H1 (cell line): Measurements from ENCODE around the gene F11R. TPM values are rescaled to one million over a fixed set of nuclear protein-coding genes. Genes with fewer than 3 reads are reported as not detected.

Source experiments
- CTCF ChIA-PET: fragments of 300-600 bp; sonication (Branson Sonifier 250); formaldehyde crosslinking; loops from one replicate; lab custom pipeline; 2021; ENCODE audit not compliant: partially characterized antibody; lab: Charles Lee
- POLR2A ChIA-PET: fragments of 300-600 bp; sonication (Branson Sonifier 250); formaldehyde crosslinking; loops from one replicate; lab custom pipeline; 2021; ENCODE audit warnings: inconsistent platforms; ENCODE audit not compliant: partially characterized antibody; lab: Charles Lee
- DNase-seq, 2 experiments: peaks; one replicate each; pipeline versions ENCODE4 v3.0.0 to v3.0.0-alpha.2; 2010 to 2022; ENCODE audit warnings: low spot score in 2 of 2, low read depth in 1 of 2, mixed read lengths in 1 of 2
- FAIRE-seq: peaks from 2 replicates; lab custom pipeline; 2011; peaks lifted over from hg19 to GRCh38; lab: Jason Lieb, UNC
- H2AFZ ChIP-seq: 2 replicates; pipeline ENCODE4 v1.8.1; 2012; ENCODE audit warnings: low read length, inconsistent platforms
- H2AK5ac ChIP-seq: 2 replicates; pipeline ENCODE4 v1.6.1; 2013; ENCODE audit warnings: low read depth, low read length
- H2BK120ac ChIP-seq: replicated peaks from 2 replicates; pipeline ENCODE3; 2013; ENCODE audit warnings: low read depth, low read length, inconsistent platforms
- H2BK12ac ChIP-seq: 2 replicates; pipeline ENCODE4 v1.6.1; 2013; ENCODE audit warnings: low read depth, low read length
- H2BK15ac ChIP-seq: 2 replicates; pipeline ENCODE4 v1.6.1; 2013; ENCODE audit warnings: low read length
- H2BK20ac ChIP-seq: 2 replicates; pipeline ENCODE4 v1.6.1; 2013; ENCODE audit warnings: low read length
- H2BK5ac ChIP-seq: 2 replicates; pipeline ENCODE4 v1.6.1; 2013; ENCODE audit warnings: low read depth, low read length
- H3K14ac ChIP-seq: 2 replicates; pipeline ENCODE4 v1.6.1; 2013; ENCODE audit warnings: inconsistent platforms; ENCODE audit not compliant: insufficient read length
- H3K18ac ChIP-seq: 2 replicates; pipeline ENCODE4 v1.6.1; 2013; ENCODE audit warnings: low read length; ENCODE audit errors: extremely low read depth
- H3K23ac ChIP-seq: 2 replicates; pipeline ENCODE4 v1.6.1; 2013; ENCODE audit warnings: inconsistent platforms; ENCODE audit not compliant: insufficient read length
- H3K23me2 ChIP-seq: 2 replicates; pipeline ENCODE4 v1.6.1; 2013; ENCODE audit warnings: low read depth, low read length
- H3K27ac ChIP-seq: 2 replicates; pipeline ENCODE4 v1.6.1; 2011; ENCODE audit warnings: low read depth, low read length, inconsistent platforms
- H3K27me3 ChIP-seq, 4 experiments: replicated peaks in 1 of 4; 1 replicate in 1 of 4; 2 replicates in 3 of 4; pipeline versions ENCODE4 v1.6.1 to v1.8.1; 2011 to 2013; ENCODE audit warnings: low read length in 3 of 4, mild to moderate bottlenecking in 3 of 4, inconsistent platforms in 2 of 4, mixed read lengths in 2 of 4, moderate library complexity in 1 of 4; ENCODE audit not compliant: control insufficient read depth in 3 of 4, insufficient read depth in 3 of 4; ENCODE audit errors: extremely low read depth in 1 of 4
- H3K36me3 ChIP-seq, 4 experiments: 2 replicates each; pipeline versions ENCODE4 v1.6.1 to v1.8.1; 2011 to 2013; ENCODE audit warnings: mild to moderate bottlenecking in 4 of 4, low read length in 3 of 4, moderate library complexity in 2 of 4, control low read depth in 1 of 4, inconsistent platforms in 1 of 4; ENCODE audit not compliant: insufficient read depth in 4 of 4, control insufficient read depth in 2 of 4
- H3K4ac ChIP-seq: replicated peaks from 2 replicates; pipeline ENCODE3; 2013; ENCODE audit warnings: low read length, low read depth, mixed read lengths, inconsistent platforms; ENCODE audit not compliant: insufficient read length
- H3K4me1 ChIP-seq, 4 experiments: replicated peaks in 1 of 4; 1 replicate in 1 of 4; 2 replicates in 3 of 4; pipeline versions ENCODE4 v1.6.1 to v1.8.1; 2011 to 2013; ENCODE audit warnings: low read length in 3 of 4, inconsistent platforms in 2 of 4, mixed read lengths in 1 of 4; ENCODE audit not compliant: insufficient read depth in 4 of 4, control insufficient read depth in 3 of 4
- H3K4me2 ChIP-seq, 2 experiments: 2 replicates each; pipeline versions ENCODE4 v1.6.1 to v1.8.1; 2011 to 2013; ENCODE audit warnings: low read depth in 2 of 2, low read length in 2 of 2, control low read depth in 1 of 2, inconsistent platforms in 1 of 2, mild to moderate bottlenecking in 1 of 2; ENCODE audit not compliant: insufficient read depth in 1 of 2
- H3K4me3 ChIP-seq, 4 experiments: fragments of 200-600, 300-600 bp in 1 of 4; sonication (generic), shearing (Covaris generic), sonication (Bioruptor Twin) in 1 of 4; 2 replicates each; pipeline versions ENCODE4 v1.5.1 to v1.8.1; 2011 to 2016; ENCODE audit warnings: low read length in 4 of 4, low read depth in 3 of 4, control low read depth in 2 of 4, inconsistent platforms in 2 of 4, mild to moderate bottlenecking in 2 of 4, mixed read lengths in 1 of 4, moderate library complexity in 1 of 4; ENCODE audit not compliant: insufficient read depth in 2 of 4; ENCODE audit errors: extremely low read depth in 1 of 4
- H3K56ac ChIP-seq: replicated peaks from 2 replicates; pipeline ENCODE3; 2013; ENCODE audit warnings: low read depth, mild to moderate bottlenecking, mixed read lengths, low read length, inconsistent platforms; ENCODE audit not compliant: insufficient read length
- H3K79me1 ChIP-seq: 2 replicates; pipeline ENCODE4 v1.6.1; 2013; ENCODE audit warnings: low read depth, low read length, control low read depth
- H3K79me2 ChIP-seq, 2 experiments: 2 replicates each; pipeline versions ENCODE4 v1.6.1 to v1.8.1; 2012 to 2013; ENCODE audit warnings: low read length in 2 of 2, mild to moderate bottlenecking in 2 of 2, inconsistent platforms in 1 of 2; ENCODE audit not compliant: insufficient read depth in 2 of 2, control insufficient read depth in 1 of 2
- H3K9ac ChIP-seq, 4 experiments: replicated peaks in 1 of 4; 1 replicate in 1 of 4; 2 replicates in 3 of 4; pipeline versions ENCODE4 v1.6.1 to v1.8.1; 2011 to 2013; ENCODE audit warnings: low read depth in 3 of 4, low read length in 3 of 4, control low read depth in 2 of 4, mild to moderate bottlenecking in 2 of 4, moderate library complexity in 2 of 4, inconsistent platforms in 1 of 4; ENCODE audit errors: extremely low read depth in 1 of 4
- H3K9me3 ChIP-seq, 2 experiments: 2 replicates each; pipeline versions ENCODE4 v1.6.1 to v1.8.1; 2012 to 2013; ENCODE audit warnings: mild to moderate bottlenecking in 2 of 2, moderate library complexity in 2 of 2, control low read depth in 1 of 2, inconsistent platforms in 1 of 2, low read depth in 1 of 2, low read length in 1 of 2, mixed read lengths in 1 of 2; ENCODE audit not compliant: insufficient read depth in 2 of 2
- H4K20me1 ChIP-seq, 2 experiments: replicated peaks in 1 of 2; 2 replicates each; pipeline versions ENCODE3 to v1.8.1; 2011 to 2013; ENCODE audit warnings: inconsistent platforms in 2 of 2, low read length in 2 of 2, mild to moderate bottlenecking in 1 of 2; ENCODE audit not compliant: insufficient read depth in 2 of 2, control insufficient read depth in 1 of 2
- H4K5ac ChIP-seq: 2 replicates; pipeline ENCODE4 v1.6.1; 2013; ENCODE audit warnings: low read length, low read depth, mixed read lengths, inconsistent platforms; ENCODE audit not compliant: insufficient read length
- H4K8ac ChIP-seq: 2 replicates; pipeline ENCODE4 v1.8.0; 2013; ENCODE audit warnings: mild to moderate bottlenecking, moderate library complexity, low read length, inconsistent platforms; ENCODE audit not compliant: insufficient read depth; ENCODE audit errors: extremely low read depth
- H4K91ac ChIP-seq: replicated peaks from 2 replicates; pipeline ENCODE3; 2013; ENCODE audit warnings: low read length, mixed read lengths, inconsistent platforms; ENCODE audit not compliant: insufficient read length
- ASH2L ChIP-seq: fragments of 200-600, 300-600 bp; sonication (generic); IDR thresholded peaks from one replicate; pipeline ENCODE4 v1.7.1; 2017; ENCODE audit warnings: low read length
- BCL11A ChIP-seq, 2 experiments: IDR thresholded peaks; one replicate each; pipeline ENCODE4 v1.6.1; 2011; ENCODE audit warnings: low read depth in 2 of 2, low read length in 2 of 2, mild to moderate bottlenecking in 2 of 2
- BRCA1 ChIP-seq: IDR thresholded peaks from 2 replicates; pipeline ENCODE4 v1.6.1; 2012; ENCODE audit warnings: low read depth, low read length, improper control_type of control experiment
- CEBPB ChIP-seq: IDR thresholded peaks from 2 replicates; pipeline ENCODE4 v1.6.1; 2012; ENCODE audit warnings: low read depth, low read length
- CHD1 ChIP-seq: IDR thresholded peaks from 2 replicates; pipeline ENCODE4 v1.6.1; 2012; ENCODE audit warnings: low read depth, low read length, improper control_type of control experiment
- CHD2 ChIP-seq: IDR thresholded peaks from 2 replicates; pipeline ENCODE4 v1.6.1; 2012; ENCODE audit warnings: low read length, improper control_type of control experiment
- EP300 ChIP-seq, 2 experiments: IDR thresholded peaks; 1 replicate in 1 of 2; 2 replicates in 1 of 2; pipeline ENCODE4 v1.6.1; 2011 to 2012; ENCODE audit warnings: low read depth in 2 of 2, low read length in 2 of 2, mild to moderate bottlenecking in 2 of 2, borderline replicate concordance in 1 of 2, inconsistent platforms in 1 of 2, moderate library complexity in 1 of 2
- HDAC6 ChIP-seq: IDR thresholded peaks from one replicate; pipeline ENCODE4 v1.7.1; 2012; ENCODE audit warnings: low read depth, mild to moderate bottlenecking, inconsistent platforms, low read length, moderate library complexity
- KDM5A ChIP-seq: fragments of 200-600 bp; IDR thresholded peaks from 2 replicates; pipeline ENCODE4 v1.7.1; 2012; ENCODE audit warnings: mild to moderate bottlenecking, low read length, inconsistent platforms, mixed read lengths
- NRF1 ChIP-seq: IDR thresholded peaks from 2 replicates; pipeline ENCODE4 v1.6.1; 2011; ENCODE audit warnings: mild to moderate bottlenecking, low read depth, low read length, improper control_type of control experiment
- PHF8 ChIP-seq: fragments of 200-600 bp; sonication (generic); conservative IDR thresholded peaks from 2 replicates; pipeline ENCODE4 v1.7.1; 2012; ENCODE audit warnings: low read depth, mild to moderate bottlenecking, inconsistent platforms, low read length, moderate library complexity
- POLR2A ChIP-seq, 2 experiments: IDR thresholded peaks; 1 replicate in 1 of 2; 2 replicates in 1 of 2; pipeline ENCODE4 v1.6.1; 2011; ENCODE audit warnings: low read depth in 2 of 2, low read length in 2 of 2, mild to moderate bottlenecking in 2 of 2; ENCODE audit errors: control extremely low read depth in 1 of 2
- RBBP5 ChIP-seq: IDR thresholded peaks from 2 replicates; pipeline ENCODE4 v1.7.1; 2012; ENCODE audit warnings: low read depth, mild to moderate bottlenecking, inconsistent platforms, low read length, moderate library complexity, borderline replicate concordance
- SRF ChIP-seq: IDR thresholded peaks from 2 replicates; pipeline ENCODE4 v1.6.1; 2011; ENCODE audit warnings: mild to moderate bottlenecking, low read depth, low read length, moderate library complexity
- TAF1 ChIP-seq: IDR thresholded peaks from 2 replicates; pipeline ENCODE4 v1.6.1; 2011; ENCODE audit warnings: mild to moderate bottlenecking, low read depth, low read length
- WGBS, 2 experiments: shearing (Covaris generic) in 1 of 2; methylation state at CpG; one replicate each; pipeline versions ENCODE4 v1.1.6 to v1.1.7; 2013 to 2015; ENCODE audit warnings: low lambda C conversion rate in 2 of 2, mixed read lengths in 2 of 2, inconsistent platforms in 1 of 2, low coverage in 1 of 2, missing lambda C conversion rate in 1 of 2; ENCODE audit not compliant: insufficient replicate concordance in 2 of 2, insufficient coverage in 1 of 2, insufficient read length in 1 of 2; ENCODE audit errors: extremely low coverage in 1 of 2, missing lambda C conversion rate in 1 of 2; 5-methylcytosine and 5-hydroxymethylcytosine counted together
- polyA plus RNA-seq, 7 experiments: library from polyadenylated mRNA; depleted of rRNA in 3 of 7; stranded (reverse) in 5 of 7; unstranded in 2 of 7; fragments of >200 nt in 5 of 7; fragments of 200-250 nt in 2 of 7; gene quantifications; 1 replicate in 5 of 7; 2 replicates in 1 of 7; 4 replicates in 1 of 7; pipeline versions ENCODE4 v1.2.1 to v1.2.3, GENCODE V29; 2011 to 2013; ENCODE audit warnings: missing spikeins in 2 of 7, mixed read lengths in 2 of 7
- total RNA-seq: library from RNA; stranded (reverse); fragmentation: NEBNext Ultra II Directional; extraction: Animal tissue kit (Norgen Biotek cat#: 25700); gene quantifications from 2 replicates; pipeline ENCODE4 v1.2.1, GENCODE V29; 2021

F11R gene
- total and polyA plus RNA-seq, 2 of the 8 experiments (the other 6 are each of a cell fraction or from before 2014, with no cell fraction given): 159 to 200 TPM

DNA sequence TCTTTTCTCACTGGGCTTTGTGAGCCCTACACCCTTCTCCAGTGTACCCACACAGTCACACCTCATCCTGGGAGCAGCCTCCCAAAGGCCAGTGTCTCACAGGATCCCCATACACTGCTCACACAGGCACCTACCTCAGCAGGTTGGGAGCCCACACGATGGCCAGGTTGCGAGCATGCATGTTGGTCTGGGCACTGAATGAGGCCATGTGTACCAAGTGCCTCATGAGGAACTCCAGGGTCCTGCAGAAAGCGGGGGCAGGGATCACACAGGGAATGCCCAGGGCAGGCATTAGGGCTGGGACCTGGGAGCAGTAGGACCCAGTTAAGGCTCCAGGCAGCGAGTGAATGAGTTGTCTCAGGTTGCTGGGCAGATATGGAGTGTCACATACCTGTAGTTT, 33.3 kb upstream of the F11R start:
- no peak overlapping the region for H2BK12ac ChIP-seq
- 87% methylated on average over 4 of the region's 4 CpGs; no CpG with 5 or more reads in 1 of the 2 experiments for WGBS, 2 experiments
- no peak overlapping the region for H4K5ac ChIP-seq
- no peaks in the 10 kb centered on the region for H4K20me1 ChIP-seq
- no peak overlapping the region for H3K56ac ChIP-seq
- POLR2A ChIA-PET: interaction anchor here (1.0 to 2.9 kb wide), 2 partner anchors 9 to 34 kb away, joined by 3 to 21 read pairs; partner anchors contain the start of gene USF1
- peak overlapping the region; percentile 71; the same call in 1 of the 2 replicates for H4K8ac ChIP-seq
- CTCF ChIA-PET: interaction anchor here (0.6 to 2.5 kb wide), 16 partner anchors 9 to 85 kb away, joined by 3 to 12 read pairs (median 4); partner anchors contain the start of genes ARHGAP30, KLHDC9 and USF1
- peak overlapping the region; percentile 45; the same call in 1 of the 2 replicates for H2AFZ ChIP-seq
- no peaks in the 10 kb centered on the region for H3K27me3 ChIP-seq
- no peak overlapping the region for H3K23ac ChIP-seq
- no peak overlapping the region for H3K4me2 ChIP-seq
- no peak overlapping the region for H3K4me3 ChIP-seq
- H3K9me3 ChIP-seq: no peaks in the 10 kb centered on the region
- H3K4ac ChIP-seq: no peak overlapping the region
- H3K79me1 ChIP-seq: no peaks in the 10 kb centered on the region
- no peak overlapping the region for H2BK120ac ChIP-seq
- H2BK15ac ChIP-seq: 0 out of 2 replicates have a peak overlapping the region, but pooled peaks have one; percentile 5
- H2BK20ac ChIP-seq: no peak overlapping the region
- no peaks in the 10 kb centered on the region for H3K36me3 ChIP-seq
- no peaks in the 10 kb centered on the region for H3K4me1 ChIP-seq
- no peak overlapping the region for H3K27ac ChIP-seq
- FAIRE-seq: no peak
- no peak overlapping the region for H3K18ac ChIP-seq
- H3K79me2 ChIP-seq: no peaks in the 10 kb centered on the region
- DNase-seq: no peak
- no peak overlapping the region for H4K91ac ChIP-seq
- no peak overlapping the region for H2BK5ac ChIP-seq
- no peak overlapping the region for H2AK5ac ChIP-seq
- H3K14ac ChIP-seq: no peak overlapping the region
- H3K9ac ChIP-seq: peak overlapping the region in 1 of 4 experiments; percentile 4; a peak in 1 of 7 replicates
- H3K23me2 ChIP-seq: no peaks in the 10 kb centered on the region; the same call in 1 of the 2 replicates
- TF ChIP-seq NRF1 (no peak), KDM5A (no peak), HDAC6 (no peak), CHD1 (no peak), CHD2 (no peak), RBBP5 (no peak), ASH2L (no peak), BCL11A (IDR thresholded peaks at IDR 0.05; ENCODE audit: low read depth in 2 of 2, low read length in 2 of 2) (no peak), EP300 (IDR thresholded peaks at IDR 0.05; ENCODE audit: borderline replicate concordance in 1 of 2, low read depth in 2 of 2, low read length in 2 of 2) (no peak), SRF (no peak), CEBPB (no peak), POLR2A (IDR thresholded peaks at IDR 0.05; ENCODE audit: control extremely low read depth in 1 of 2, low read depth in 2 of 2, low read length in 2 of 2) (no peak), PHF8 (no peak), TAF1 (no peak), BRCA1 (no peak)
